ENCODE data around the gene INPP5D.

INPP5D gene

DNA sequence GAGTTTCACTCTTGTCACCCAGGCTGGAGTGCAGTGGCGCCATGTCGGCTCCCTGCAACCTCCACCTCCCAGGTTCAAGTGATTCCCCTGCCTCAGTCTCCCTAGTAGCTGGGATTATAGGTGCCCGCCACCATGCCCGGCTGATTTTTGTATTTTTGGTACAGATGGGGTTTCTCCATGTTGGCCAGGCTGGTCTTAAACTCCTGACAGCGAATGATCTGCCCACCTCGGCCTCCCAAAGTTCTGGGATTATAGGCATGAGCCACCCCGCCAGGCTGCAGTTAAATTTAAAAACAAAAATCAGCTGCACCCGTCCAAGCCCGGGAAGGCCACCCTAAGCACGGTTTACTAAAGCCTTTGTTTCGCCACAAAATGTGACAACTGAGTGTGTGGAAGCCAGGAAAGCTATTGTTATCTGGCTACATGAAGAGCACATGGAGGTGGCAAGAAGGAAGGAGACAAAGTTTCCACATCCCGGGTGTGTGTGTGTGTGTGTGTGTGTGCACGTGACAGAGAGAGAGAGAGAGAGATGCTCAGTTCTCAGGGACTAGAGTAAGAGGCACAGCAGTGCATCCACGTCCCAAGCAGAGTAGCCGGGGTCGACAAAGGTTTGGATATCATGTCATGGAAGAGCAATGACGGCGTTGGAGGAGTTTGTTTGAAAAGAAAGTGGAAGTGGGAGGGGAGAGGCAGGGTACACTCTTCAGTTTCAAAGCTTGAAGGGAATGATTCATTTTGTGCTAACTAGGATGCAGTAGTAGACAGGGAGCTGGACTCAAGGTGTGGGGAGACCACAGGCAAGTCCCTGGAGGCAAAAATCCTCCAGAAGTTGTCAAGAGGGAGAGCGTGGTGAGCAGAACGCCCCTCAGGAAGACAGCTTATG is 20.1 kb downstream of the INPP5D start:
- DNase-seq = no peak

DNA sequence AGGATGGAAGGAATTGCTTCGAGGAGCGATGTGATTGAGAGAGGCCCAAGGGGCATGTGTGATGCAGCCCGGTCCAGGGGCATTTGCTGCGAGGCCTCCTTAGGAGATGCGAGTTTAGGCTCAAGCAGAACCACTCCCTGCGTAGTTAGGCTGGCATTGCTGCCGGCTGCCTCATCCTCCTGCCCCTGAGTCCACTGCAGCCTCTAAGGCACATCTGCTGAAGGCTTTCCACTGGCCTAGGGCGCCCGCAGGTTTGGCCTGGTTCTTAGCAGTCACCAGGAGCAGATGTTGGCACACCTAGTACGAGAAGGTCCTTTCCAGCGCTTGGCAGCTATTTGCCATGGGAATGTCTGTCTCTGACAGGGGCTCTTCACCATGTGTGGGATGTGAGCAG is 20.7 kb downstream of the INPP5D start:
- DNase-seq = no peak

DNA sequence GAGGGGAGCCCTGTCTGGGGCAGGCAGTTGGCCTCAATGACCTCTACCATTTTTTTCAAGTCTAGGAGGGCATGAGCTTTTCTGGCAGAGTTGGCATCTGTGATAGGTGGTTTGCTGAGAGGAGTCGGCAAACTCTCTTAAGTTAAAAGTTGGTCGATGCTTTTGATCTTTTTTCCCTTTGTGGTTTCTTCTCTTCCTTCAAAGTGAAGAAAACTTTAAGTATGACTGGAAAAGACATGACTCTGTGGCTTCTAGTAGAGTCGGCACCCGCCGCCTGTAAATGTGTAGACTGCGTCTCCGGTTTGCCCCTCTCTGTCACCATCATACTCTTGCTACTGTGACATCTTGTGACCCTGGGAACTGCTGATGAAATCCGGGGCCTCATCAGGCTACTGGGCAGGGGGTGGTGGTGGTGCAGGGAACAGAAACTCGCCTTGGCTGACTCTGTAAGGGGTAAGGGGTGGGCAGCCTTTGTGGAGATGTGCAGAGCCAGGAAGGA is 21.1 kb downstream of the INPP5D start:
- peak; percentile 26 for DNase-seq

DNA sequence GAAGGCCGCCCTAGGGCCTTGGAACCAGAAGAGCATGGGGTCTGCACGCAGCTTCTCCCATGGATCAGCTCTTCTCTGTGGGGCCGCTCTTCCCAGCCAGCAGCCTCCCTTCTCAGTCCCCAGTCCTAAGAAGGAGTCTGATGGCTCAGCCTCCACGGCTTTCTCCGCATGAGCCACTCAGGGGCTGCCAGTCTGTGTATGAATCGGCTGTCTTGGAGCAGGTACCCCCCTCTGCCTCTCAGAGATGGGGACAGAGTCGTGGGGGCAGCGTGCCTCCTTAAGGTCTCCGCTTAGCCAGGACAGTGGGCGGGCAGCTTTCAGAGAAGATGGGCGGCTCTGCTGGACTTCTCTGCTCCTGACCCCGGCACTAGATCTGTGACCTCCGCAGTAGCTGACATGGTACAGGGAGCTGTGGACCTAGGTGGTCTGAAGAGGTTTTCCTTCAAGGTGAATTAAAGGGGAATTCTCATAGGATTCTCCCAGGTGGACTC is 21.6 kb downstream of the INPP5D start:
- DNase-seq = no peak

DNA sequence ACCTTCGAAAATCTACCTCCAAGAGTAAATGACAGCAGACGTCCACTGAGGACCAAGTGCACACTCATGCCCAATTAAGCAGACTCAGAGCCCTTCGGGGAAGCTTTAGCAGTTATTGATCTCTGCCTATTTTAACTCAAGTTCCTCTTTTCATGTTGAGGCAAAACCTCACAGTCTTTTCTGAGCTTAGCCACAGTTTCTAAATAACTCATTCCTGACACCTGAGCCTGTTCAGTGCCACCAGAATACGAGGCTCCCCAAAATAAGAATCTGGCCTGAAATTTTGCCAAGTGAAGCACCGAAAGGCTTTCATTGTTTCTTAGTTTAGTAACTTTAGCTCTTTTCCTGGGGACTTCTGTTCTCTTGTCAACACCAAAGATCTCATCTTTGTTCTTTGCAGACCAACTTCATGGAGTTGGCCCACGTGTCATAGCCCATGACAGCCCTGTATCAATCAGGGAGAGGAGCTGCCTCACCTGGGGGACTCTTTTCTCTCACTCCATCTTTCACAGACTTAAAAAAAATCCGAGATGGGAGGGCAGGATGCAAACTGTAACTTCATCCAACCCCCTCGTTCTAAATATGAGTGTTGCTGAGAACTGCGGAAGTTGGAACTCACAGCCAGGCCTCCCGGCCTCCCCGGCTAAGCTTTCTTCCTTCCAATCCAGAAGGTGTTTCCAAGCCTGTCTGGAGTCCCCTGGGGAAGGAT is 22.2 kb downstream of the INPP5D start:
- DNase-seq = no peak

DNA sequence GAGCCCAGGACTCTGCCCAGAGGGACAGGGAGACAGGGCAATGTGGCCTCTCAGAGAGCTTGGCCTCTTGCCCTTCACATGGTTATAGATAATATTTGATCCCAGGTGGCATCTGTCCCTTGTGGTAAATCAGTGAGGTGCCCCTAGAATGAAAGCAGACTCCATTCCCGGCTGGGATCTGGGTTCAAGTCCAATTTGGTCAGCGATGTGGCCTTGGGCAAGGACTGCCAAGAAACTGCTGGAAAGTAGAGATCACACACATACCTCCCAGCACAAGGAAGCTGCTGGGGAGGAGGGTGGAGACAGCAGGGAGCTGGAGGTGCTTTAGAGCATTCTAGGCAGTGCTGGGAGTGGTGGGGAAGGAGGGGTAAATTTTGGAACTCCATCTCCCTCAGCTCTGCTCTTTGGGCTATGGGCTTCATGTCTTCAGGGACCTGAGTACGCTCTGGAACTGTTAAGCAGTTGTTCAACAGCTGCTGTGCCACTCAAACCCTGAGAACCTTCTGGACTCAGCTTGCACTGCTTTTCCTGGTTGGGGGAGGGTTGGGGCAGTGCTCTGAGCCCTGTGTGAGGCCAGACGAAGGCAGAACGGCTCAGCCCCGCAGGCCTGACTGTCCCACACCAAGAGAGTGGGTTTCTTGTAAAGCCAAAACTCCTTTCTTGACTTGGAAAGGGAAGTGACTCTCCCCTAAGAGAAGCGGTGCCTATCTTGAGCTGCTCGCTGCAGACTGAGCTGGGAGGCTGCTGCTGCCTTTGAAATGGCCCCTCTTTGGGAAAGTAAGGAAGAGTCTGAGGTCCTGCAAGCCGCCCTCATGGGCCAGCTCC is 23.0 kb downstream of the INPP5D start:
- DNase-seq = no peak

DNA sequence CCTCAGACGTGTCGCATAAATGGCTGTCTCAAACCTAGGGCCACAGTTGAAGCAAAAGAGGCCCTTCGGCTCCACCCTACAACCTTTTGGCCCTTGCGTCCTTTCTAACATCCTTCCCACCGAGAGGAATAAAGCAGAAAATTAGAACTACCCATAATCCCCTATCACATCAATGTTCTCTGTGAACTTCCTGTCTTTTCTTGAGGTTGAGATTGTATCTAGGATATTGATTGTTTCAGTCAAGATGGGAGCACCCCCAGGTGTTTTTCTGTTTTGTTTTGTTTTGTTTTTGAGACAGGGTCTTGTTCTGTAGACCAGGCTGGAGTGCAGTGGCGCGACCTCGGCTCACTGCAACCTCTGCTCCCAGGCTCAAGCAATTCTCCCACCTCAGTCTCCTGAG is 23.6 kb downstream of the INPP5D start:
- no peak for DNase-seq

DNA sequence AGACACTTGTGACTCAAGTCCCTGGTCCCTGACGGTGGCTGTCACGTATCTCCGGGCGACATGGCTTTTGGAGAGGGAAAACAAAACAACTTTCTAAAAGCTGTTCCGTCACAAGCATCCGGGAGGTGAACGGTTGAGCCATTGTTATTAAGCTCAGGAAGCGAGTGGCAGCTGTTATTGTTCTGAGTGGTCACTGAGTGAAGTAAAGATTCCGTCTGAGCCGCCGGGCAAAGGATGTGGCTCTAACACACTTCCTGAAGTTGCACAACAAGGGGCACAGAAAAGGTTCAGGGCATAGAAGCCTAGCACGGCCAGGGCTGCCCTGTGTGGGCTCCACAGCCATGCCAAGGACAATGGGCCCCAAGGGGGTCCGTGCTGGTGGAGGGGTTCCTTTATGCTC is 24.3 kb downstream of the INPP5D start:
- peak; percentile 48 for DNase-seq

DNA sequence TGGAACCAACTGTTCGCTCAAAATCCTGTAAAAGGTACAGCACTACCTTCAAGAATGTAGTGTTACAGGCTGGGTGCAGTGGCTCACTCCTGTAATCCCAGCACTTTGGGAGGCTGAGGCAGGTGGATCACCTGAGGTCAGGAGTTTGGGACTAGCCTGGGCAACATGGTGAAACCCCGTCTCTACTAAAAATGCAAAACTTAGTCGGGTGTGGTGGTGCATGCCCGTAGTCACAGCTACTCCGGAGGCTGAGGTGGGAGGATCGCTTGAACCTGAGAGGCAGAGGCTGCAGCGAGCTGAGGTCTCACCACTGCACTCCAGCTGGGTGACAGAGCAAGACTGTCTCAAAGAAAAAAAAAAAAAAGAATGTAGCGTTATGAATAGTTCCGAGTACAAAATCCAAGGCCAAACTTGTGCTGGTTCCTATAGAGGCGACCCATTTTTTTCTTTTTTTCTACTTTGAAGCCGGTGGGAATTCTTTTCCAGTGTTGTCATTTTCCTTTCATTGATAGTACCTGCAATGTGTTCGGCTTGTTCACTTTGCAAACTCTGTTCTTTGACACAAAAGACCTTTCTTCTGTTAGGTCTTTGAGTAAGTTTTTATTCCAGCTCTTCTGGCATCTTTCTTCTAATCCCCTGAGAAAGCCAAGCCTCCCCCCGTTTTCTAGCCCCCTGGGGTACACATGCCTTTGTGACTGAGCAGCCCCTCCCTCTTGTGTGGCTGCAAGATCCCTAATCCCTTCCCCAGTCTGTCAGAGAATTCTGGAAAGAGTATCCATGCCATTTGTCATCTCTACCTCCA is 25.1 kb downstream of the INPP5D start:
- DNase-seq = no peak

DNA sequence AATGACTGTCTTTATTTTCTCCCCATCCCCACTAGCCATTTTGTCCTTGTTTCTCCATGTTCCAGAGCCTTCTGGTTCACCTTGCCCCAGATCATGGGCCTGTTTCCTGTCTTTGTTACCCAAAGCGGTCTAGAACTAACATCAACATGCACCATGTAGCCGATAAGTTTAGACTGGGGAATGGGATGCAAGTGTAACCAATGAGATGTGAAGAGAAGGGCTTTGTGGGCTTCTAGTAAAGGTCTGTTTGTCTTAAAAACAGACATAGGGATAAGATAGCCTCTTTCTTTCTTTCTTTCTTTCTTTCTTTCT is 25.7 kb downstream of the INPP5D start:
- no peak for DNase-seq

DNA sequence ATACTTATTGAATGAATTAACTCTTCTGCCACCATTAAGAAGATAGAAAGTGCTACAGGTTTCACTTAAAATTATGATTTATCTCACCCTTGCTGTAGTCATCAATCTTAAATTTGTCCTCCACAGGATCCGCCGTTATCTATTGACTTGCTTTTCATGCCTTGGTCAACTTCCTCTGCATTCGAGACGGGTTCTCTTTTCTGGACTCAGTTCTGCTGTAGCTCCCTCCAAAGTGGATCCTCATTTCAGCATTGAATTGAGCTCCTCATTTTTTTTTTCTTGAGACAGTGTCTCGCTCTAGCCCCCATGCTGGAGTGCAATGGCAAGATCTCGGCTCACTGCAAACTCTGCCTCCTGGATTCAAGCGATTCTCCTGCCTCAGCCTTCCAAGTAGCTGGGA is 27.6 kb downstream of the INPP5D start:
- no peak for DNase-seq

DNA sequence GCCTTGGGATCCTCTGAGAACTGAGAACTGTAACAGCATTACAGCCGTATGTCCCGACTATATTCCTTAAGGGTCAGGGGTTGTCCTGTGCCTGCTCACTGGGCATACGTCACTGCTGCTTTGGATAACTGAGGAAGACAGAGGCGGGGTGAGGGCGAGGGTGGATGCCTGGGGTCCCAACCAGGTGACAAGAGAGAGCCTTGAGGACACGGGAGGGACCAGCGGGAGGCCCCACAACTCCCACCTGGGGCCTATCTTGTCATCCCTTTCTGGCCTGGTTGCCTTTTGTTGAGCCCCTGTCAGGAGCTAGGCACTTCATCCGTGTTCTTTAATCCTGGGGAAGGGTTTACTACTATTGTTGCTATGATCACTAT is 28.8 kb downstream of the INPP5D start:
- DNase-seq = no peak

DNA sequence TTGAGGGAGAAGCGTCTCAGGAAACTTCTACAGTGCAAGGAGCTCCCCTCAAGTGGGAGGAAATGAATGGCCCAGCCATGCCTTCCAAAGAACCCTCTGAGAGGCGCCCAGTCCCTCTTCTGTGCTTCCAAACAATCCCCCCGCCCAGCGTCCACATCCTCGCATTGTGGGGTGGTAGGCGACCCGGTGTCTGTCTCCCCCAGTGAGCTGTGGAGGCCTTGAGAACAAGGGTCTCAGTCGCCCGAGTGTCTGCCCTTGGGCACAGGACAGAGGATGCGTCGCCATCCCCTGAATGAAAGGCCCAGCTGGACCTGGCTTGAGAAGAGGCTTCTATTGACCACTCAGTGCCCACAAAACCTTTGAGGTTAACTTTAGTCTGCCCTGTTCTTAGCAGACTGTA is 29.7 kb downstream of the INPP5D start:
- DNase-seq = no peak

DNA sequence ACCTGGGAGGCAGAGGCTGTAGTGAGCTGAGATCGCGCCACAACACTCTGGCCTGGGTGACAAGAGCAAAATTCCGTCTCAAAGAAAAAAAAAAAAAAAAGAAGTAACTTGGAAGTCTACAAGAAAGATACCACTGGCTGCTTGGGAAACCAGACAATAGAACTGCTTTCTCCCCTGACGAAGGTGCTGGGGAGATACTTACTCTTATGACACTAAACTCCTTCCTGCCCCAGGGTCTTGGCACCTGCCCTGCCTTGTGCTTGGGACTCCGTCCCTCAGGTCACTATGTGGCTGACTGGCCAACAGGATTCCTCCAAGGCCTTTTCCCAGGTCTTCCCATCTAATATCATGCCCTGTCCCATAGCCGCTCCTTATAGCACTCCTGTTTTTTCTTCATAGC is 30.7 kb downstream of the INPP5D start:
- no peak for DNase-seq

DNA sequence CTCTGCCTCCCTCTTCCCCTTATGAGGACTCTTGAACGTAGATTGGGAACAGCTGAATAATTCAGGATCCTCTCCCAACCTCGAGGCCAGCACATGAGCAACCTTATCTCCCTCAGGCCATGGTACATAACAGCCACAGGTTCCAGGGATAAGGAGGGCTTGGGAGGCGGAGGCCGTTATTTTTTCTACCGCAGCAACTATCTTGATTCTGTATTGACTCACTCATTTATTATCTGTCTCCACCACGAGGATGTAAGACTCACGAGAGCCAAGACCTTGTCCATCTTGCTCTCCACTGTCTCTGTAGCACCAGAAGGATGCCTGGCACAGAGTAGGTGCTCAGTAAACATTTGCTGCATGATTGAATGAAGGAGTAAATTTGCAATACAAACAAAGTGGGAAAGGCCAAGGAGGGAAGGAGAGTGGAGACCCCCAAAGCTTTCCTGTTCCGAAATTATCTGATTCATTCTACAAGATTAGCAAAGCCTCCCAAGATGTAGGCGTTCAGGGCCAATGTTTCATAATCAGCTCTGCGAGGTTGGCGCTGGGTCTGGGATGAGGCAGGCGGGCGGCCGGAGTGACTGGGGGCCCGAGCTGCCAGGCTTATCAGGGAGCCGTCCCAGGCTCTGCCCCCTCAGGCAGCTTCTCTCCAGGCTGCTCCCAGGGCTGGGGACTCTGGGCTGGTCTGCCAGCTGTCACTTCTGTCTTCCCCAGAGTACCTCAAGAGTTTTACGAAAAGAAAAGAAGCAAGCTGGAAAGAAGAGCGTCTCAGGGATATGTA is 31.6 kb downstream of the INPP5D start:
- DNase-seq = no peak

DNA sequence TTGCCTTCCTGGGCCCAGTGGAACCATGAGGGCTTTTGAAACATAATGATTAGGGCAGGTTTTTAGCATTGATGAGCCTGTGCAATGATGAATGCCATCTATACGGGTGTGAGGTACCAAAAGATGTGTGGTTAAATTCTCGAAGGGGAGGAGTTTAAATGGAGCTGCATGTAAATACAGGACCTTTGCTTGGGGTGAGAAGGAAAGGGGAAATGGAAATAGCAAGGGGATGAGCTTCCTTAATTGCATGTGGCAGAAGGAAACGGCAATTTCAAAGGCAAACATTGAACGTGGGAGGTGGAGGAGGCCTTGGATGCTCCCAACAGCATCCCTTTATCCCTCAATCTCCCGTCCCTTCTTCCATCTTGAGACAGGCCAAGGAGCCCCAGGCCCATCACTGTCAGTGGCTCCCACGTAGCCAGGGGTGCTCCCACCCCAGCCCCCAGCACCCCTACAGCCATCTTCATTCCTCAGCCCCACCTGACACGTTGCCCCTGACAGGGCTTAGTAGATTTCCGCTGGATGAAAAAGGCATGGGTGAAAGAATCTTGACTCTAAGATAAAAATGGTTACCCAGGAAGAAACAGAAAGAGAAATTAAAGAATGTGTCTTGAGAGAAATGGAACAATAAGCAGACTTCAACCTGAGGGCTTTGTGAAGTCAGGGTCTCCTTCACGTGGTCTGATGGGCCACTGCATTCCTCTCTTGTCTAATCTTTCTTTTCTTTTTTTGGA is 32.5 kb downstream of the INPP5D start:
- DNase-seq = no peak

DNA sequence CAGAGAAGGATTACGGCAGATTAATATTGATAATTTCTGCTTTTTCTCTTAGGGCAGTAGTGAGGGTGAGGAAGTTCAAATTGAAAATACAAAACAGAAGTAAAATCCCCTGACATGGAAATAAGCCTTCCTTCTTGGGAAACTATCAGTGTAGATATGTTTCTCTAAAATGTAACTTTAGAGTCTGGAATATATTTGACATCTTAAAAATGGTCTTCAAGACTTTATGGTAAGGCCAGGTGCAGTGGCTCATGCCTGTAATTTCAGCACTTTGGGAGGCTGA is 33.0 kb downstream of the INPP5D start:
- no peak for DNase-seq

DNA sequence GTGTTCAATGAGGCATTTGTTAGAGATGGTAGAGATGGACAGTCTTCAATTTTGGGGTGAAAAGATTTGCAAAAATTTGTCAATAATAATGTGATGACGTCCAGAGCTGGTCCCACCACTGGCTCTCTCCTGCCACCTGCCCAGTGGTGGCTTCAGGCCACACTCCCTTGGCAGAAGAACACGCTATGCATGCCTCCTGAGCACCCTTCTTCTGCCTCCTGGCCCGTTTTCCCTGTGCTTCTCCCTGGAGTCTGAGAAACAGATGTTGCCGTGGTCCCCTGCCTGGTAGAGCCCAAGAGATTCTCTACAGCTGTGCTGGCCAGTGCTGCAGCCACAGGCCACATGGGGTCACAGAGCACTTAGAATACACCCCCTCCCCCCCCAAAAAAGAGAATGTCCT is 33.6 kb downstream of the INPP5D start:
- no peak for DNase-seq

DNA sequence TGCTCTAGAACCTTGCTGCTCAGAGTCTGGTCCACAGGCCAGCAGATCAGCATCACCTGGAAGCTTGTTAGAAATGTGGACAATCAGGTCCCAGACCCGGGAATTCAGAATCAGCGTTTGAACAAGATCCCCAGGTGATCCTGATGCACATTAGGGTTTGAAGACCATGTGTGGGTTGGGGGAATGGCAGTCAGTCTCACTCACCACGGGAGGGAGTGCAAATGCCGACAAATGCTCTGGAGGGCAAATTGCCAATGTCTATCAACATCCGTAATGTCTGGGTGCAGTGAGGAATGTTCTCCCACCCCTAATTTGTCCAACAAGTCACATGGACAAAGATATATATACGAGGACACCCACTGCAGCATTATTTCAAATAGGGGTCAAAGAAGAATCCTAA is 34.5 kb downstream of the INPP5D start:
- no peak for DNase-seq

DNA sequence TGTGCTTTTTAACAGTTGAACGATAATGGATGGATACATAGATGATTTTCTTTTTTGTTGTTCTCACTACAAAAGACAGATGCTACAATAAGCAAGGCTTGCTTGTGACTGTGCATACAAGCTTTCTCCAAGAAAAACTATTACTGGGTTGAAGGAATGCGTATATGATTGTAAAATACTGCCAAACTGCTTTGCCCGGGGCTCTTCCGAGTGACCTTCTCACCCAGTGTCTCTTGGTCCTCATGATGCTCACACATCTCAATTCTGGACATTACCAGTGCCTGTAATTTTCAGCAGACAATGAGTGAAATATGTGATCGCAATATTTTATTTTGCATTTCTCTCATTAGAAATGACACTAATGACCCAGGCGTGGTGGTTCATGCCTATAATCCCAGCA is 35.9 kb downstream of the INPP5D start:
- no peak for DNase-seq

DNA sequence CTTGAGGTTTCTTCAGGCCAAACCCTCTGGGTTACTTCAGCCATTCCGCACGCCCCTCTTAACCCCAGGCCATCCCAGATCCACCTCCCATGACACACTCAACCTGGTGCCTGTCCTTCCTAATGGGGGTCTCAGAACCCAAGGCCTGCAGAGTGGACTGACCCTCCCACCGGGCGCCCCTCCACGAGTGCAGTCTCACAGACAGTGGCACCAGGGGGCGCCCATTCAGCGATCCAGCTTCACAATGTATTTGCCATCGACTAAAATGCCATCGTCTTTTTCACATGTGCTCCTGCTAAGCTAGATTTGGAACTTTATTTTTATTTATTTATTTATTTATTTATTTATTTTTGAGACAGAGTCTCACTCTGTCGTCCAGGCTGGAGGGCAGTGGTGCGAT is 38.5 kb downstream of the INPP5D start:
- DNase-seq = no peak
